ENCODE results near the gene MPP3. TPM values are rescaled to one million over a fixed set of nuclear protein-coding genes. Genes with fewer than 3 reads are reported as not detected.

The MPP3 gene
- total RNA-seq, 1 experiment from 2014 or later, result 5.7 TPM

- Histone ChIP-seq H3K9me3 (ENCODE audit: low read depth, low read length, poor library complexity, severe bottlenecking) (no peaks in the 10 kb centered on the region), H3K4me1 (ENCODE audit: insufficient read depth, low read length, poor library complexity, severe bottlenecking) (no peaks in the 10 kb centered on the region), H3K27ac (ENCODE audit: low read depth, low read length, poor library complexity, severe bottlenecking) (no peak overlapping the region), H3K36me3 (ENCODE audit: insufficient read depth, low read length, poor library complexity, severe bottlenecking) (no peaks in the 10 kb centered on the region), H3K4me3 (ENCODE audit: low read depth, low read length, poor library complexity, severe bottlenecking) (no peak overlapping the region), H3K27me3 (replicated peaks; ENCODE audit: insufficient read depth, low read depth, low read length, poor library complexity) (no peaks in the 10 kb centered on the region)
- intact Hi-C loops (cut with micrococcal nuclease; ENCODE audit: unreplicated experiment), result no loop called here
- no peak for TF ChIP-seq EZH2 (IDR thresholded peaks at IDR 0.05; ENCODE audit: borderline replicate concordance, low read depth, low read length, poor library complexity, severe bottlenecking)
- TF ChIP-seq CTCF (conservative IDR thresholded peaks at IDR 0.05; ENCODE audit: low read depth, low read length), result no peak
- CTCF ChIA-PET, result no interaction called here
- POLR2A ChIA-PET (ENCODE audit: low non-redundant PET), result no interaction called here
- BruUV-seq (replicated peaks), result no TSS peak
- DNase-seq (ENCODE audit: low spot score), result no peak
Observed at GRCh38 chr17:43810823-43811222, 22.1 kb downstream of the MPP3 start.

- H3K4me3 ChIP-seq (ENCODE audit: low read depth, low read length, poor library complexity, severe bottlenecking), result no peak overlapping the region
- no peaks in the 10 kb centered on the region for H3K9me3 ChIP-seq (ENCODE audit: low read depth, low read length, poor library complexity, severe bottlenecking)
- no peaks in the 10 kb centered on the region for H3K4me1 ChIP-seq (ENCODE audit: insufficient read depth, low read length, poor library complexity, severe bottlenecking)
- no peaks in the 10 kb centered on the region for H3K27me3 ChIP-seq (replicated peaks; ENCODE audit: insufficient read depth, low read depth, low read length, poor library complexity)
- intact Hi-C loops (cut with micrococcal nuclease; ENCODE audit: unreplicated experiment), result no loop called here
- CTCF ChIA-PET, result no interaction called here
- no peak overlapping the region for H3K27ac ChIP-seq (ENCODE audit: low read depth, low read length, poor library complexity, severe bottlenecking)
- TF ChIP-seq EZH2 (IDR thresholded peaks at IDR 0.05; ENCODE audit: borderline replicate concordance, low read depth, low read length, poor library complexity, severe bottlenecking) (no peak), CTCF (conservative IDR thresholded peaks at IDR 0.05; ENCODE audit: low read depth, low read length) (no peak)
- no TSS peak for BruUV-seq (replicated peaks)
- POLR2A ChIA-PET (ENCODE audit: low non-redundant PET), result no interaction called here
- H3K36me3 ChIP-seq (ENCODE audit: insufficient read depth, low read length, poor library complexity, severe bottlenecking), result no peaks in the 10 kb centered on the region
- DNase-seq (ENCODE audit: low spot score), result no peak
Observed at GRCh38 chr17:43810226-43810715, 22.7 kb downstream of the MPP3 start.

GRCh38 chr17:43809121-43809520, 23.8 kb downstream of the MPP3 start:
- CTCF ChIA-PET, result no interaction called here
- intact Hi-C loops (cut with micrococcal nuclease; ENCODE audit: unreplicated experiment), result no loop called here
- Histone ChIP-seq H3K36me3 (ENCODE audit: insufficient read depth, low read length, poor library complexity, severe bottlenecking) (no peaks in the 10 kb centered on the region), H3K27me3 (replicated peaks; ENCODE audit: insufficient read depth, low read depth, low read length, poor library complexity) (no peaks in the 10 kb centered on the region), H3K4me1 (ENCODE audit: insufficient read depth, low read length, poor library complexity, severe bottlenecking) (no peaks in the 10 kb centered on the region), H3K27ac (ENCODE audit: low read depth, low read length, poor library complexity, severe bottlenecking) (no peak overlapping the region), H3K9me3 (ENCODE audit: low read depth, low read length, poor library complexity, severe bottlenecking) (no peaks in the 10 kb centered on the region), H3K4me3 (ENCODE audit: low read depth, low read length, poor library complexity, severe bottlenecking) (no peak overlapping the region)
- DNase-seq (ENCODE audit: low spot score), result no peak
- no TSS peak for BruUV-seq (replicated peaks)
- POLR2A ChIA-PET (ENCODE audit: low non-redundant PET), result no interaction called here
- no peak for TF ChIP-seq CTCF (conservative IDR thresholded peaks at IDR 0.05; ENCODE audit: low read depth, low read length)
- no peak for TF ChIP-seq EZH2 (IDR thresholded peaks at IDR 0.05; ENCODE audit: borderline replicate concordance, low read depth, low read length, poor library complexity, severe bottlenecking)

Data from A673 (cell line).